Loucy (cell line): ENCODE data around the gene UBE4B.
"Not testable (repeated sequence)": the region's sequence is repeated elsewhere in the genome, so short reads cannot be mapped to it uniquely, and the experiment has no call there.

Source experiments
- H2AFZ ChIP-seq: fragments of 200-600 bp; sonication (generic); 2 replicates; pipeline ENCODE4 v1.6.0; 2016; ENCODE audit warnings: antibody characterized with exemption, mild to moderate bottlenecking, low read length, moderate library complexity
- H3F3A ChIP-seq: fragments of 200-600 bp; 2 replicates; pipeline ENCODE4 v1.6.0; 2016; ENCODE audit warnings: antibody characterized with exemption, low read depth, mild to moderate bottlenecking
- H3K27me3 ChIP-seq: fragments of 200-600 bp; sonication (generic); 2 replicates; pipeline ENCODE4 v1.6.1; 2014; ENCODE audit warnings: low read length, mild to moderate bottlenecking; ENCODE audit not compliant: insufficient read depth, poor library complexity, severe bottlenecking
- H3K36me3 ChIP-seq: fragments of 200-600 bp; sonication (generic); 2 replicates; pipeline ENCODE4 v1.6.1; 2016; ENCODE audit warnings: low read length; ENCODE audit not compliant: insufficient read depth
- H3K4me1 ChIP-seq: fragments of 200-600 bp; sonication (generic); 2 replicates; pipeline ENCODE4 v1.5.1; 2014; ENCODE audit warnings: low read length, mild to moderate bottlenecking; ENCODE audit not compliant: insufficient read depth, poor library complexity, severe bottlenecking
- H3K4me2 ChIP-seq: fragments of 200-600 bp; sonication (generic); 2 replicates; pipeline ENCODE4 v1.6.0; 2014; ENCODE audit warnings: antibody characterized with exemption, low read length, low read depth, mild to moderate bottlenecking; ENCODE audit not compliant: poor library complexity, severe bottlenecking
- H3K4me3 ChIP-seq: fragments of 200-600 bp; sonication (generic); 2 replicates; pipeline ENCODE4 v1.5.1; 2014; ENCODE audit warnings: low read length, mild to moderate bottlenecking, mixed read lengths; ENCODE audit not compliant: poor library complexity, severe bottlenecking
- H3K79me2 ChIP-seq: fragments of 200-600 bp; sonication (generic); 2 replicates; pipeline ENCODE4 v1.6.1; 2014; ENCODE audit warnings: low read length; ENCODE audit not compliant: insufficient read depth
- H3K9ac ChIP-seq: fragments of 200-600 bp; sonication (generic); 2 replicates; pipeline ENCODE4 v1.6.0; 2014; ENCODE audit warnings: mild to moderate bottlenecking, low read depth, low read length, moderate library complexity; ENCODE audit not compliant: poor library complexity, severe bottlenecking
- H3K9me2 ChIP-seq: fragments of 200-600 bp; sonication (generic); replicated peaks from 2 replicates; pipeline ENCODE4 v1.6.1; 2016; ENCODE audit warnings: low read depth, low read length, mixed read lengths
- H3K9me3 ChIP-seq: fragments of 200-600 bp; sonication (generic); 2 replicates; pipeline ENCODE4 v1.6.1; 2014; ENCODE audit warnings: mild to moderate bottlenecking, antibody characterized with exemption, low read length, low read depth; ENCODE audit not compliant: insufficient read depth
- H4K20me1 ChIP-seq: fragments of 200-600 bp; sonication (generic); 2 replicates; pipeline ENCODE4 v1.6.0; 2014; ENCODE audit warnings: antibody characterized with exemption, low read length, mild to moderate bottlenecking; ENCODE audit not compliant: insufficient read depth, poor library complexity, severe bottlenecking
- EZH2phosphoT487 ChIP-seq: fragments of 200-600 bp; IDR thresholded peaks from 2 replicates; pipeline ENCODE4 v1.6.1; 2018; ENCODE audit warnings: antibody characterized with exemption, mild to moderate bottlenecking, moderate library complexity, borderline replicate concordance
- TF ChIP-seq, protein P1 (sequence below): fragments of 200-600 bp; sonication (generic); conservative IDR thresholded peaks from 2 replicates; pipeline ENCODE4 v1.5.1; 2014; ENCODE audit warnings: mild to moderate bottlenecking, antibody characterized with exemption, low read length

The UBE4B gene

DNA sequence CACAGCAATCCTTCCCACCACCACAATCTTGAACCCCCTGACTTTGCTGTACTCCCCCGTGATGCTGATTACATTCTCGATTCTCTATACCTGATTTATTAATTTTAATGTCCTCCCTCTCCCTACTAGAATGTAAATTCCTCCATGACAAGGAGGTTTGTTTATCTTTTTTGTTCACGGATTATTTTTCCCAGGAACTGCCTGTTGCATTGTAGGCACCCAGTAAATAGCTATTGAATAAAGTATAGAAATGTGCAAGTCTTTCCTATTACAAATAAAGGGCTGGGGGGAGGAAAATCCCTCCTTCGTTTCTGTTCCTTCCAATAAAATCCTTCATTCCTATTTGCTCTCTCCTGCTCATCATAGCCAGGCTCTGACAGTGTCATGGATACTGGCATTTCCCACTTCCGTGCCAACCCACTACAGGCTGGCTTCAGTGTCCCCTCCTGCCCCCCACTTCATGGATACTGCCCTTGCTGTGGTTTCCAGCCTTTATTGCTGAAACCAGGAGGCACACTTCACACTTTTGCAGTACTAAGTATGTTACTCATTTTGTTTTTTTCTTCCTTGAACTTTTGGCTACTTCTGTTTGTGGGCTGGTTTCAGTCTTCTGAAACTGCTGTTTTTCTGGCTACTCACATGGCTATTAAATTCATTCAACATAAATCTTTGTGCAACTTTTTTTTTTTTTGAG is 185.1 kb downstream of the UBE4B start:
- H3F3A ChIP-seq, result peaks cover 3% of the 10 kb centered on the region; the same call in 1 of the 2 replicates
- no peak overlapping the region for H3K9ac ChIP-seq
- no peaks in the 10 kb centered on the region for H3K9me3 ChIP-seq
- H4K20me1 ChIP-seq, result peaks cover 14% of the 10 kb centered on the region
- no peak overlapping the region for H3K4me2 ChIP-seq
- no peak overlapping the region for H3K4me3 ChIP-seq
- peaks cover 22% of the 10 kb centered on the region for H3K4me1 ChIP-seq
- no peaks in the 10 kb centered on the region for H3K9me2 ChIP-seq
- H3K27me3 ChIP-seq, result no peaks in the 10 kb centered on the region
- no peaks in the 10 kb centered on the region for H3K36me3 ChIP-seq
- no peak overlapping the region for H2AFZ ChIP-seq
- peaks cover 51% of the 10 kb centered on the region for H3K79me2 ChIP-seq
- TF ChIP-seq EZH2phosphoT487, result no peak
- TF ChIP-seq, protein P1, sequence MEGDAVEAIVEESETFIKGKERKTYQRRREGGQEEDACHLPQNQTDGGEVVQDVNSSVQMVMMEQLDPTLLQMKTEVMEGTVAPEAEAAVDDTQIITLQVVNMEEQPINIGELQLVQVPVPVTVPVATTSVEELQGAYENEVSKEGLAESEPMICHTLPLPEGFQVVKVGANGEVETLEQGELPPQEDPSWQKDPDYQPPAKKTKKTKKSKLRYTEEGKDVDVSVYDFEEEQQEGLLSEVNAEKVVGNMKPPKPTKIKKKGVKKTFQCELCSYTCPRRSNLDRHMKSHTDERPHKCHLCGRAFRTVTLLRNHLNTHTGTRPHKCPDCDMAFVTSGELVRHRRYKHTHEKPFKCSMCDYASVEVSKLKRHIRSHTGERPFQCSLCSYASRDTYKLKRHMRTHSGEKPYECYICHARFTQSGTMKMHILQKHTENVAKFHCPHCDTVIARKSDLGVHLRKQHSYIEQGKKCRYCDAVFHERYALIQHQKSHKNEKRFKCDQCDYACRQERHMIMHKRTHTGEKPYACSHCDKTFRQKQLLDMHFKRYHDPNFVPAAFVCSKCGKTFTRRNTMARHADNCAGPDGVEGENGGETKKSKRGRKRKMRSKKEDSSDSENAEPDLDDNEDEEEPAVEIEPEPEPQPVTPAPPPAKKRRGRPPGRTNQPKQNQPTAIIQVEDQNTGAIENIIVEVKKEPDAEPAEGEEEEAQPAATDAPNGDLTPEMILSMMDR, result no peak

DNA sequence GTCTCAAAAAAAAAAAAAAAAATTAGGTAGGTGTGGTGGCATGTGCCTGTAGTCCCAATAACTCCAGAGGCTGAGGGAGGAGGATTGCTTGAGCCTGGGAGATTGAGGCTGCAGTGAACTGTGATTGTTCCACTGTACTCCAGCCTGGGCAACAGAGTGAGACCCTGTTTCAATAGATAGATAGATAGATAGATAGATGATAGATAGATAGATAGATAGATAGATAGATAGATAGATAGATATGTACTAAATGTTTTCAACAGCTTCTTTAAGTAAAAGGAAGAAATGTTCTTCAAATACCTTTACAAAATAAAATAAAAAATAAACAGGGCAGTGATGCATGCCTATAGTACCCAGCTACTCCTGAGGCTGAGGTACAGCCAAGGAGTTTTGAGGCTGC is 187.4 kb downstream of the UBE4B start:
- TF ChIP-seq, protein P1, result no peak
- no peak for TF ChIP-seq EZH2phosphoT487
- Histone ChIP-seq H3K9ac (no peak overlapping the region), H3K4me2 (no peak overlapping the region), H3K27me3 (no peaks in the 10 kb centered on the region), H3K4me3 (no peak overlapping the region), H3K4me1 (peaks cover 13% of the 10 kb centered on the region), H3K36me3 (no peaks in the 10 kb centered on the region), H3K79me2 (peaks cover 50% of the 10 kb centered on the region), H3K9me3 (no peaks in the 10 kb centered on the region), H4K20me1 (peaks cover 6% of the 10 kb centered on the region), H2AFZ (no peak overlapping the region), H3K9me2 (no peaks in the 10 kb centered on the region), H3F3A (no peaks in the 10 kb centered on the region)

DNA sequence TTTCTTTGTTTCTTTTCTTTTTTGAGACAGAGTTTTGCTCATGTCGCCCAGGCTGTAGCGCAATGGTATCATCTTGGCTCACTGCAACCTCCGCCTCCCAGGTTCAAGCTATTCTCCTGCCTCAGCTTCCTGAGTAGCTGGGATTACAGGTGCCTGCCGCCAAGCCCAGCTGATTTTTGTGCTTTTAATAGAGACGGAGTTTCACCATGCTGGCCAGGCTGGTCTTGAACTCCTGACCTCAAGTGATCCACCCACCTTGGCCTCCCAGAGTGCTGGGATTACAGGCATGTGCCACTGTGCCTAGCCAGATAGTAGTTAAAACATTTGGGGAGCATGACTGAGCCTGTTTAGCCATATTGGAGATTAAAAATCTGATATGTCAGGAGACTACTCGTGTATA is 187.9 kb downstream of the UBE4B start:
- H3K27me3 ChIP-seq, H2AFZ ChIP-seq, H3K9ac ChIP-seq, H3K4me2 ChIP-seq, H3K9me2 ChIP-seq, H3K4me3 ChIP-seq, H3K9me3 ChIP-seq, H4K20me1 ChIP-seq, H3F3A ChIP-seq, H3K36me3 ChIP-seq: not testable (repeated sequence)
- peaks cover 47% of the 10 kb centered on the region for H3K79me2 ChIP-seq
- H3K4me1 ChIP-seq, result peaks cover 10% of the 10 kb centered on the region

DNA sequence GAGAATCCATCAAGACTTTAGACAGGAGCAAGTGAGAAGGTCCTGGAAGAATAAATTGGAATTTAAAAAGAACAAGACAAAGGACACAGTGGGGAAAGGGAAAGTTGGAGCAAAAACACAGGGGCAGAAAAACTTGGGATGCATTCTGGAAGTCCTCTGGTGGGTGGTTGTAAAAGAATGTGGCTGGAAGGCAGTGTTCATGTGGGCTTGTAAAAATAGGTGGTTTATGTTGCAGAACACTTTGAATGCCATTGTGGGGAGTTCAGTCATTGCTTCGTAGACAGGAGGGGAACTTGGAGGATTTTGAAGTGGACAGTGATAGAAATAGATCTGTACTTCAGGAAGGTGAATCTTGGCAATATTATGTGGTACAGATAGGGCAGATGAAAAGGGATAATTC is 192.8 kb downstream of the UBE4B start:
- TF ChIP-seq, protein P1, result no peak
- no peak for TF ChIP-seq EZH2phosphoT487
- H3K9ac ChIP-seq, result no peak overlapping the region
- H2AFZ ChIP-seq, result no peak overlapping the region
- no peaks in the 10 kb centered on the region for H3K9me2 ChIP-seq
- no peaks in the 10 kb centered on the region for H3K36me3 ChIP-seq
- H3K4me3 ChIP-seq, result no peak overlapping the region
- no peaks in the 10 kb centered on the region for H3F3A ChIP-seq
- H3K79me2 ChIP-seq, result peaks cover 49% of the 10 kb centered on the region; the same call in 1 of the 2 replicates
- H4K20me1 ChIP-seq, result peaks cover 7% of the 10 kb centered on the region
- H3K27me3 ChIP-seq, result no peaks in the 10 kb centered on the region
- H3K4me1 ChIP-seq, result no peaks in the 10 kb centered on the region
- H3K9me3 ChIP-seq, result no peaks in the 10 kb centered on the region
- H3K4me2 ChIP-seq, result no peak overlapping the region
